ENCODE data around the gene PLCL2. TPM values are rescaled to one million over a fixed set of nuclear protein-coding genes. Genes with fewer than 3 reads are reported as not detected.

The PLCL2 gene
- total RNA-seq, 1 experiment from 2014 or later, result 1.6 TPM

DNA sequence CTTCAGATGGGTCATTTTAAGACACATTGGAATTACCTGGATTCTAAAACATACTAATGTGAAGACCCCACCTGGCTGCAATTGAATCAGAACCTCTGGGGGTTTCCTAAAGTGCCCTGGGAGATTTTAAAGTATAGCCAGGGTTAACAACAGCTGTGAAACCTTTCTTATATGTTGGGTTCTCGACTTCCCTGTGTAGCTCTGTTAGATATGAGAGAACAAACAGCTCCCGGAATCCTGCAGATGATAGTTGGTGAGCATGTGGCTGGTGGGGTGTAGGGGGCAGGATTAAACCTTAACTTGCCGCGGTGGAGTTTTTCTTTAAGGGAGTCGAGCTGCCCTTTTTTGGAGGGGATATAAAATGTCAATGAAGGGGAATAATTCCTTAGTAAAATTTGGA, 12.1 kb downstream of the PLCL2 start:
- DNase-seq, result no peak
- H3K4me1 ChIP-seq, result no peaks in the 10 kb centered on the region
- no peaks in the 10 kb centered on the region for H3K27me3 ChIP-seq
- no peak overlapping the region for H3K27ac ChIP-seq
- no peaks in the 10 kb centered on the region for H3K9me3 ChIP-seq (replicated peaks)
- H3K36me3 ChIP-seq, result no peaks in the 10 kb centered on the region
- H3K4me3 ChIP-seq, result no peak overlapping the region

DNA sequence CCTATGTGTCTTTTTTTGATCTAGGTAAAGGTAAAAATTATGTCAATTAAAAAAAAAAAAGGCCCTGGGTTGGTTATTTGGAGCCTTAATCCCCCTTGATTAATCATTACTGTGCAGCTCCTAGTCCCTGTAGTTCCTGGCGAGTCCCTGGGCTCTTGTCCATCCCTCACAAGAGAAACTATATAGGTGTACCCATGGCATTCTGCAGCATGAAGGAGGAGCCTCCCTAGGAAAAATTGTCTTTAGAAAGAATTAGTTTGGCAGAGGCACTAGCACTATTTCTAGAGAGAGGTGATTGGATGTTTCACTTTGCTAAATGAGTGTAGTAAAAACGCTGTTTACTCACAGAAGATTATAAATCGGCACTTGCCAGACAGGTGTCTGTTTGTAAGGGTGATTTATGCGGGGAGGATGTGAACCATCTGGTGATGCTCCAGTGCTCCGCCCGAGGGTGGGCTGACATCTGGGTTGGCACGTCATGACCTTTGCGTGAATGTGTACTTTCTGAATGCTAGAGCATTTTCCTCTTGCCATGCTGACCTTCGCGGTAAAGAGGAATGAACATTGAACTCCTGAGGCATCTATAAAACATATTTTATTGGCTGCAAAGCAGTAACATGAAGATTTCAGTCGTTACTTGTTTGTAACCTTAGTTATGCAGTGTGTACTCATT, 12.6 kb downstream of the PLCL2 start:
- H3K9me3 ChIP-seq (replicated peaks), result no peaks in the 10 kb centered on the region
- no peak overlapping the region for H3K4me3 ChIP-seq
- H3K27ac ChIP-seq, result no peak overlapping the region
- H3K4me1 ChIP-seq, result no peaks in the 10 kb centered on the region
- H3K36me3 ChIP-seq, result no peaks in the 10 kb centered on the region
- DNase-seq, result no peak
- H3K27me3 ChIP-seq, result no peaks in the 10 kb centered on the region

DNA sequence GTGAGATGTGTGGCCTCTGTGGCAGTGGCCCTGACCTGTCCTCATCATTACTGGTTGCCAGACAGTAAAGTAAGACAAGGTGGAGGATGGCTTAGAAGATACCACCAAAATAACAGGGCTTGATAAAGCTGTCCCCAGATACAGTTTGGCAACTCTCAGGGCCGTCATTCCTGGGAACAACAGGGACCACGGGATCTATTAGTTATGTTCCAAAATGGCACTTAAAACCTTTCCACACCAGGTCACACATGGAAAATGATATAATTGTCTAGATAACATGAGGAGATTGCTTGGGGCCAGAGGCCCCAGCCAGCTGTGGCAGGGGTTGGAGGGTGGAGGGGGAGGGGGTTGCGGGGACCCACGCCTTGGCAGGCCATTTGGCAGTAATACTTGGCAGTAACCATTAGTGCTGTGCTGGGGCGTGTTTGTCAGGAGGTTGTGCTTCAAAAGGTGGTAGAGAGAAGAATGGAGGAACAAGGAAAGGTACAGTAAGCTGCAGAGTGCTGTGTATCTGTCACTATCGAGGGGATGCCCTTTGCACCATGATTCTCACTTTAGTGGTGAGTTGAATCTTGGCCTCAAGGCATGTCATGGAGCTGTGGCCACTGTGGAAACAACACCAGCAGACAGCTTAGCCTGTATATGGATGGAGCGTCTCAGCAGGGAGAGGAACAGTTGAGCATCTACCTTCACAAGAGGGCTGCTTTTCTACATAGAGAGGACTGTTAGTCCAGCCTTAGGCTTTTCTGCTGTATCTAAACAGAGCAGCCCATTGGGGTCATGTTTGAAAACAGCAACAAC, 14.0 kb downstream of the PLCL2 start:
- no peak overlapping the region for H3K4me3 ChIP-seq
- no peaks in the 10 kb centered on the region for H3K36me3 ChIP-seq
- no peaks in the 10 kb centered on the region for H3K27me3 ChIP-seq
- no peaks in the 10 kb centered on the region for H3K9me3 ChIP-seq (replicated peaks)
- H3K27ac ChIP-seq, result no peak overlapping the region
- H3K4me1 ChIP-seq, result no peaks in the 10 kb centered on the region
- no peak for DNase-seq

DNA sequence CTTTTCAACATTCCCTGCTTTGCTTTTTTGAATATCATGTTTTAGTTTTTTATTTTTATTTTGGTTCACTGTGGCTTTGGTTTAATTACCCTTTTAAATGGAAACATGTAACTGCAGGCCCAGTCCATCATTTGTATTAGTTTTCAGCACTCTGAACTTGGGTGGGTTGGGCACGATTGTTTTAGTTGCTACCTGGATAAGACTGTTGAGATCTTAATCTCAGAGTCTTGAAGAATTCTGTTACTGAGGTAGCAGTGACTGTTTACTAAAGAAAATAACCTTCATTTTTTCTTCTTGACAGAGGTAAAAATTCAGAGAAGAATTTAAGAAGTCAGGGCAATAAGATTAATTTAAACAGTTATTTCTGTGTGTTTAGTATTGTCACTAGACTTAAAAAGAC, 15.2 kb downstream of the PLCL2 start:
- no peaks in the 10 kb centered on the region for H3K36me3 ChIP-seq
- H3K4me1 ChIP-seq, result no peaks in the 10 kb centered on the region
- no peaks in the 10 kb centered on the region for H3K27me3 ChIP-seq
- DNase-seq, result no peak
- H3K4me3 ChIP-seq, result no peak overlapping the region
- H3K27ac ChIP-seq, result no peak overlapping the region
- H3K9me3 ChIP-seq (replicated peaks), result no peaks in the 10 kb centered on the region

DNA sequence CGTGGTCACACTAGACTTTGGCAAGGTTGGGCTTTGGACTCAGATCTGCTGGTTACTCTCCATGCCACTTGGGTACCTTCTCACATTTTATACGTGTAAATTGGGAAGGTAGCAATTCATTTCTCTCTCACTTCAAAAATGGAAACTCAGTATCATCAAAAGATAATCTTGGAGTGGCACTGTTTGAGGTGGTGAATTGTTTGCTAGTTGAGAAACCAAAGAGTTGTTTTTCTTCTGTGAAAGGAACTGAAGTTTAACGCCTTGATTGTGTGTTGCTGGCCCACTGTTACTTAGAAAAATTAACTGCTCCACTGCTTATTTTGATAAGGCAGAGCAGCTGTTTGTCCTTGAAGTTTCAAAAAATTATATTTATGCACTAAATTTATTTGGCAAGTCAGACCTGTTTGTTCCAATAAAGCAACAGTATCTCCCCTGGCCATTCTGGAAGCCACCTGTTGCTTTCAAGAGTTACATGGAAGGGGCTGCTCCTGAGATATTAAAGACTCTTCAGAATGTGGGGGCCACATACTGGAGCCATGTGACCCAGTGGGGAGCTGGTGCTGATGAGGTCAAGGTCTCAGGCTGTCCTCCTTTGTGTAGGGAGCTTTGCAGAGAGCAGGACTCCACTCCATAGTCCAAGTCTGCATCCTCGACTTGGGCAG, 16.2 kb downstream of the PLCL2 start:
- Histone ChIP-seq H3K27me3 (no peaks in the 10 kb centered on the region), H3K4me3 (no peak overlapping the region), H3K36me3 (no peaks in the 10 kb centered on the region), H3K4me1 (no peaks in the 10 kb centered on the region), H3K27ac (no peak overlapping the region), H3K9me3 (replicated peaks) (no peaks in the 10 kb centered on the region)
- no peak for DNase-seq

DNA sequence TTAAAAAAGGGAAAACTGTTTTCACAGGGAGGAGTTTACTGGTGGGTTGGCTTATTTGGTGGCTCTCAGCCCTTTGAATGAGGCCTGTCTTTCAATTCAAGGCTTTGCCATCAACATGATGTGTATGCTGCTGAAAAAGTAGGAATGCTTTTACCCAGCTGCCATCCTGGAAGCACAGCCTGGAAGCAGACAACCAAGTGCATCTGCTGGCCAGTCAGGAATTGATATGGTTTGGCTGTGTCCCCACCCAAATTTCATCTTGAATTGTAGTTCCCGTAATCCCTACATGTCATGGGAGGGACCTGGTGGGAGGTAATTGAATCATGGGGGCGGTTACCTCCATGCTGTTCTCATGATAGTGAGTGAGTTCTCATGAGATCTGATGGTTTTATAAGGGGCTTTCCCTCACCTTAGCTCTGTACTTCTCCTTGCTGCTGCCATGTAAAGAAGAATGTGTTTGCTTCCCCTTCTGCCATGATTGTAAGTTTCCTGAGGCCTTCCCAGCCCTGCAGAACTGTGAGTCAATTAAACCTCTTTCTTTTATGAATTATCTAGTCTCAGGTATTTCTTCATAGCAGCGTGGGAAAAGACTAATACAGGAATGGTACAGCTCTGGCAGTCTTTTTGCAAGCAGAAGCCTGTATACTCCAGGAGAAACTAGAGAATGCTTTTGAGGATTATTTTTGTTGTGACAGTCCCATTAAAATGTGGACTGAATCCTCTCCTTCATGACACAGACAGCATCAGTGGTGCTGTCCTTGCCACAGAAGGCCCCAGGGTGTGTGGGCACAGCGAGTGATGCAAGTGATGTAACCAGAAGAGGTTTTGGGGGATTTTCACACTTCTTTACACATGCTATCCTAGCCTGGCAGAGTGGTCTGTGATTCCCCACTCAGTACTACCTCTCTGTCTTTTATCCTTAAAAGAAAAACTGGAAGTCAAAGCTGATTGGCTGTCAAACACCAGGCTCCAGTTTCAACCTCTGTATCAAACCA, 20.0 kb downstream of the PLCL2 start:
- no peak overlapping the region for H3K27ac ChIP-seq
- H3K27me3 ChIP-seq, result no peaks in the 10 kb centered on the region
- no peak overlapping the region for H3K4me3 ChIP-seq
- H3K36me3 ChIP-seq, result no peaks in the 10 kb centered on the region
- DNase-seq, result no peak
- peaks cover 6% of the 10 kb centered on the region; the same call in 1 of the 2 replicates for H3K4me1 ChIP-seq
- no peaks in the 10 kb centered on the region for H3K9me3 ChIP-seq (replicated peaks)

DNA sequence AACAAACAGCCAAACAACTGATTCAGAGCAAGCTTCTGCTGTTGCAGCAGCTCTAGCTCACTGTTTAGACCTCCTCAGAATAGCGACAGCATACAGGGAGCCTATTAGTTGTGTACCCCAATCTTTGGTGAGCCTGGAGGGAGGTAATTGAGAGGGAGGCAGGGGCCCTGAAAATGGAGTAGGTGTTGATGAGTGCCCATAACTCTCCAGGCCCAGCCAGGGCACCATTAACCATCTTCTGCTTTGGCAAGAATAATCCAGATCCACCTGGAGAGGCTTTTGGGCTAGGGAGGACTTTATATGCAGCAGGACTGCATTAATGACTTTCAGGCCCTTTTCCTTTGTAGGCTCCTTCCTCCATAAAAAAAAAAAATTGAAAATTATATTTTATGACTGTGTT, 20.9 kb downstream of the PLCL2 start:
- Histone ChIP-seq H3K27me3 (no peaks in the 10 kb centered on the region), H3K9me3 (replicated peaks) (no peaks in the 10 kb centered on the region), H3K4me3 (no peak overlapping the region), H3K36me3 (no peaks in the 10 kb centered on the region), H3K27ac (no peak overlapping the region), H3K4me1 (peaks cover 6% of the 10 kb centered on the region; the same call in 1 of the 2 replicates)
- DNase-seq, result no peak

DNA sequence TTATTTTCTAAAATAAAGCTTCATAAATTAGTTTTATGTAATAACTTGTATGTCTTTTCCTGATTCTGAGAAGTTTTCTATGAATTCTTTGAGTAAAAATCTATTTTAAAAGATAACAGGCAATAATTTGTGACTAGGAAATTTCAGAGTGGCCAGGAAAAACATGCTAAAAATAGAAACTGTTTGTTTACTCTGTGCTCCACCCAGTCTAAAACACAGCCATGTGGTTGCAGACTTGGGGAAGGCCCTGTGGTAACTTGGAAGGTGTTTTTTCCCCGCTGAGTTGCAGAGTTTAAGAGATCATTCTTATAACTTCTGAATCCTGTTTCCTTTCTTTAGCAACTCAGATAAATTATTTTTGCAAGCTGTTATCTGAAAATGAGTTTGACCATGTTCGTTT, 21.9 kb downstream of the PLCL2 start:
- Histone ChIP-seq H3K9me3 (replicated peaks) (no peaks in the 10 kb centered on the region), H3K4me3 (no peak overlapping the region), H3K27ac (no peak overlapping the region), H3K4me1 (peaks cover 6% of the 10 kb centered on the region; the same call in 1 of the 2 replicates), H3K27me3 (no peaks in the 10 kb centered on the region), H3K36me3 (no peaks in the 10 kb centered on the region)
- DNase-seq, result peak in 1 of 2 experiments; percentile 15

DNA sequence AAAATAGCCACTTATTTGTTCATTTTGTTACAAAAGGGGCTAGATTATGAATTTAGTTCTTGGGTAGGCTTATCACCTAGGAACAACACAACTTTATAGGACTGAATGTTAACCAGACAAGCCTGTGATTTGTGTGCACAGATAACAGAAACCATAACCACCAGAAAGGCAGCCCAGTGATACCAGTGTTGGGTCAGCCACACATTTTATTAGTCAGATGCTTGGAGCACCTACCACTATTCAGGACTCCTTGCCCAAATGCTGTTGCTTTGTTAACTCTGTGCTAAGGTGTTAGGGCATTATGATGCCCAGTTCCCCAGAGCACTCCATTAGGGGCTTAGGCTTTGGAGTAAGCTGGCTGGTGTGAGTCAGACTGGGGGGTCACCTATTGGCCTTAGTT, 22.5 kb downstream of the PLCL2 start:
- no peak overlapping the region for H3K4me3 ChIP-seq
- no peaks in the 10 kb centered on the region for H3K36me3 ChIP-seq
- H3K27ac ChIP-seq, result no peak overlapping the region
- H3K4me1 ChIP-seq, result peaks cover 6% of the 10 kb centered on the region; the same call in 1 of the 2 replicates
- no peaks in the 10 kb centered on the region for H3K27me3 ChIP-seq
- no peaks in the 10 kb centered on the region for H3K9me3 ChIP-seq (replicated peaks)
- no peak for DNase-seq

DNA sequence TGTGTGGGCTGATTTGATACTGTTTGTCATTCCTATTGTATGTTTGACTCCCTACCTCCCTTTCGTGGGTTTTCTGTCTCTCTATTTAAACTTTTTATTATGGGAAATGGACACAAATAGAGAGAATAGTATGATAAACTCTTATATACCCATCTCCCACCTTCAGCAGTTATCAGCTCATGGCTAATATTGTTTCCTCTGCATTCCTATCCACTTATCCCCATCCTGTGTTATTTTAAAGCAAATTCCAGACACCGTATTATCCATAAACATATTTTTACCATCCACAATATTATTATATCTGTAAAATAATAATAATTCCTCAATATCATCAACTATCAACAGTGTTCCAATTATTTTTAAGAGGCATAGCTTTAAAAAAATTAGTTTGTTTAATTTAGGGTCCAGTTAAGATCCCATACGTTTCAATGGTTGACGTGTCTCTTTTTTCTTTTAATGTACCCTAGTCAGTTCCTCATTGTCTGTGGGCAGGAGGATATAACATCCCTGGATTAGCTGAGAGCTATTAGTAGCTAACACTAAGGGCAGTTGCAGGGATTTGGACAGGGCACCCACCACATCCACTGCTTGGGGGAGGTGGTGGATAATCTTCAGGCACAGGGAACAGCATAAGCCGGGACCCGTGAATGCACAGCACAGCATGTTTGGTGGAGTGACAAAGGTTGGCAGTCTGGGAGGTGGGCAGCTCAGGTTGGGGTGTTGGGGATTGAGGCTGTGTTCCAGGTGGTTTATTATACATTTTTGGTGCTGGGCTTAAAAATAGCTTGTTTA, 23.5 kb downstream of the PLCL2 start:
- DNase-seq, result no peak
- no peak overlapping the region for H3K27ac ChIP-seq
- no peaks in the 10 kb centered on the region for H3K36me3 ChIP-seq
- H3K27me3 ChIP-seq, result no peaks in the 10 kb centered on the region
- no peak overlapping the region for H3K4me3 ChIP-seq
- H3K9me3 ChIP-seq (replicated peaks), result no peaks in the 10 kb centered on the region
- peaks cover 6% of the 10 kb centered on the region; the same call in 1 of the 2 replicates for H3K4me1 ChIP-seq

DNA sequence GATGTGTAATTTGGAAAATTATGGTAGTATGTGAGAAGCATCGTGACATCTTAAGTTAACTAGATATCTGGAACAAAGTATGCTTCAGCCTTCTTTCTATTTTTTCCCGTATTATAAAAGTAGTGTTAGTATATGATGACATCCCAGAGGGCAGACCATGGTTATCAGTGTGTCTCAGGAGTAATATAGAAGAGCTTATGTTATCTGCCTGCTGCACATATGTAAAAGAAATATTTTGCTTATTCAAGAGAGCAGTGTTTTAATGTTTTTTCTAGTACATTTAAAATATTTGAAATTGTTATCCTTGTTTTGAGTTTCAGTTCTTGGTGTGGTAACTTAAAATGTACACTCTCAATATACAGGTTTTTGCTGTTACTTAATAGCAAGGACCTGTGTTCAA, 24.1 kb downstream of the PLCL2 start:
- Histone ChIP-seq H3K36me3 (no peaks in the 10 kb centered on the region), H3K9me3 (replicated peaks) (no peaks in the 10 kb centered on the region), H3K4me1 (peaks cover 6% of the 10 kb centered on the region; the same call in 1 of the 2 replicates), H3K27ac (no peak overlapping the region), H3K27me3 (no peaks in the 10 kb centered on the region), H3K4me3 (no peak overlapping the region)
- no peak for DNase-seq

DNA sequence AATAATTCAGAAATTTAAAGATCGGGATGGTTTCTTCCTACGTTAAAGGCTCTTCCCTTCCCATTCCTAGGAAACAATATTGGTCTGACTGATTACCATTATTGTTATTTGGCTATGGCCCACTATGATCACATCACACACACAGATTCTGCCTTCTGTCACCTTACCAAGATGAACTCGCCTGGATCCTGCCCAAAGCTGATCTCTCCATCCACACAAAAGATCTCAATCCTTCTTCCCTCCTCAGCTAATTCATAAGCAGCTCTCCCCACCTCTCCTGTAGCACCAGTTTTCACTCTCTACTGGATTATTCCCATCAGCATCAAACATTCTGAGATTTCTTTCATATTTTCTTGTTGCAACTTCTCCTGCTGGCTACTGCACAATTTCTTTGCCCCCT, 25.0 kb downstream of the PLCL2 start:
- Histone ChIP-seq H3K4me3 (no peak overlapping the region), H3K27me3 (no peaks in the 10 kb centered on the region), H3K9me3 (replicated peaks) (no peaks in the 10 kb centered on the region), H3K27ac (no peak overlapping the region), H3K4me1 (peaks cover 6% of the 10 kb centered on the region; the same call in 1 of the 2 replicates), H3K36me3 (no peaks in the 10 kb centered on the region)
- no peak for DNase-seq

DNA sequence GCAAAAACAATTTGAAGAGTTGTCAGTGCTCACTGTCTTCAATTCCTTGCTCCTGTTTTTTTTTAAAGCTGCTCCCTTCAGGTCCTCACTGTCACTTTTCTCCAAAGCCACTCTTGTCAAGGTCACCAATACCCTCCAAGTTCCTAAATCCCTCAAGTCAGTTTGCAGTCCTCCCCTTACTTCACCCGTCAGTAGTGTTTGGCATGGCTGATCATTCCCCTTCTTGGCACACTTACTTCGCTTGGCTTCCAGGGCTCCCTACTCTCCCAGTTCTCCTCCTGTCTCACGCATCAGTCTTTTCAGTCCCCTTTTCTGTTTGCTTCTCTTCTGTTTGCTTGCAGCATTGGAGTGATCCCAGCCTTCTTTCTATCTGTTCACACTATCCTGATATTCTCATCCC, 25.5 kb downstream of the PLCL2 start:
- peaks cover 6% of the 10 kb centered on the region; the same call in 1 of the 2 replicates for H3K4me1 ChIP-seq
- no peaks in the 10 kb centered on the region for H3K27me3 ChIP-seq
- H3K4me3 ChIP-seq, result no peak overlapping the region
- H3K36me3 ChIP-seq, result no peaks in the 10 kb centered on the region
- no peak overlapping the region for H3K27ac ChIP-seq
- no peak for DNase-seq
- H3K9me3 ChIP-seq (replicated peaks), result no peaks in the 10 kb centered on the region

DNA sequence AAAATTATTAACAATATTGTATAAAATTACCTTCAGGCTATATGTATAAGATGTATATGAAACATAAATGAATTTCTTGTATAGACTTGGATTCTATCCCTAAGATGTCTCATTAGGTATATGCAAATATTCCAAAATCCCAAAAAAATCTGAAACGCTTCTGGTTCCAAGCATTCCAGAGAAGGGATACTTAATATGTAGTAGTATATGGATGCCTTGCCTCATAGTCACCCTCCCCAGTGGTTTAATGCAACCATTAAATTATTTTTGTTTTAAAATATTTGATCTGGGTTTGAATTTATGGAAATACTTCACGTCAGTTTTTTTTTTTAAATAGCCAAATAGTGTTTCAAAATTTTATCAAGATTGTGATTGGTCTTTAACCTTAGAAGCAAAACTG, 27.2 kb downstream of the PLCL2 start:
- H3K4me1 ChIP-seq, result peaks cover 2% of the 10 kb centered on the region; the same call in 1 of the 2 replicates
- DNase-seq, result no peak
- no peaks in the 10 kb centered on the region for H3K9me3 ChIP-seq (replicated peaks)
- no peaks in the 10 kb centered on the region for H3K36me3 ChIP-seq
- H3K27ac ChIP-seq, result no peak overlapping the region
- no peak overlapping the region for H3K4me3 ChIP-seq
- no peaks in the 10 kb centered on the region for H3K27me3 ChIP-seq

Data from SJCRH30 (cell line).